ENCODE measurements around the gene FOXP1.

FOXP1 gene

GRCh38 chr3:71110385-71111222, 472.9 kb downstream of the FOXP1 start:
- DNase-seq, result no peak

- DNase-seq, result no peak
These were observed 473.6 kb downstream of the FOXP1 start for GRCh38 chr3:71109977-71110285.

- no peak for DNase-seq
These were observed 474.1 kb downstream of the FOXP1 start for GRCh38 chr3:71109241-71109976.

GRCh38 chr3:71107926-71108325, 475.6 kb downstream of the FOXP1 start:
- no peak for DNase-seq

- no peak for DNase-seq
These were observed 478.6 kb downstream of the FOXP1 start for GRCh38 chr3:71104976-71105375.

- DNase-seq, result no peak
These were observed 479.0 kb downstream of the FOXP1 start for GRCh38 chr3:71104556-71104955.

GRCh38 chr3:71104121-71104541, 479.4 kb downstream of the FOXP1 start:
- DNase-seq, result no peak

GRCh38 chr3:71103430-71103921, 480.1 kb downstream of the FOXP1 start:
- DNase-seq, result no peak

GRCh38 chr3:71102111-71102983, 481.2 kb downstream of the FOXP1 start:
- no peak for DNase-seq

- no peak for DNase-seq
These were observed 481.9 kb downstream of the FOXP1 start for GRCh38 chr3:71101626-71102025.

GRCh38 chr3:71101014-71101413, 482.5 kb downstream of the FOXP1 start:
- no peak for DNase-seq

GRCh38 chr3:71099997-71100719, 483.4 kb downstream of the FOXP1 start:
- no peak for DNase-seq

GRCh38 chr3:71097557-71097956, 486.0 kb downstream of the FOXP1 start:
- no peak for DNase-seq

- DNase-seq, result no peak
These were observed 487.8 kb downstream of the FOXP1 start for GRCh38 chr3:71095511-71096291.

- no peak for DNase-seq
These were observed 488.8 kb downstream of the FOXP1 start for GRCh38 chr3:71094658-71095209.

GRCh38 chr3:71092665-71093064, 490.9 kb downstream of the FOXP1 start:
- no peak for DNase-seq

- no peak for DNase-seq
These were observed 493.3 kb downstream of the FOXP1 start for GRCh38 chr3:71090207-71090606.

GRCh38 chr3:71089271-71089847, 494.2 kb downstream of the FOXP1 start:
- no peak for DNase-seq

GRCh38 chr3:71088742-71089141, 494.8 kb downstream of the FOXP1 start:
- no peak for DNase-seq

- DNase-seq, result no peak
These were observed 495.4 kb downstream of the FOXP1 start for GRCh38 chr3:71088019-71088708.

All from islet precursor cell (in vitro differentiated cells).